Kidney epithelial cell (primary cell): Measurements from ENCODE around the gene WASF3. TPM values are rescaled to one million over a fixed set of nuclear protein-coding genes. Genes with fewer than 3 reads are reported as not detected.

Experiments
- DNase-seq: peaks from one replicate; pipeline ENCODE4 v3.0.0-alpha.2; 2010; ENCODE audit warnings: low read depth
- H3K27me3 ChIP-seq: 2 replicates; pipeline ENCODE4 v1.6.0; 2011; ENCODE audit warnings: low read length; ENCODE audit not compliant: control insufficient read depth, insufficient read depth
- H3K36me3 ChIP-seq: 2 replicates; pipeline ENCODE4 v1.5.1; 2011; ENCODE audit warnings: low read length; ENCODE audit not compliant: control insufficient read depth, insufficient read depth
- H3K4me3 ChIP-seq: 2 replicates; pipeline ENCODE4 v1.5.1; 2011; ENCODE audit warnings: low read depth, mild to moderate bottlenecking, control low read depth, low read length
- total RNA-seq: library from RNA; depleted of rRNA; stranded (reverse); fragments of >200 nt; gene quantifications from 2 replicates; pipeline ENCODE4 v1.2.3, GENCODE V29; 2015
- TF ChIP-seq, protein P1 (sequence below): IDR thresholded peaks from 2 replicates; pipeline ENCODE4 v1.5.1; 2011; ENCODE audit warnings: mild to moderate bottlenecking, moderate library complexity, low read length, control low read depth, inconsistent platforms; ENCODE audit not compliant: insufficient read depth, poor library complexity, severe bottlenecking

WASF3 gene, protein sequence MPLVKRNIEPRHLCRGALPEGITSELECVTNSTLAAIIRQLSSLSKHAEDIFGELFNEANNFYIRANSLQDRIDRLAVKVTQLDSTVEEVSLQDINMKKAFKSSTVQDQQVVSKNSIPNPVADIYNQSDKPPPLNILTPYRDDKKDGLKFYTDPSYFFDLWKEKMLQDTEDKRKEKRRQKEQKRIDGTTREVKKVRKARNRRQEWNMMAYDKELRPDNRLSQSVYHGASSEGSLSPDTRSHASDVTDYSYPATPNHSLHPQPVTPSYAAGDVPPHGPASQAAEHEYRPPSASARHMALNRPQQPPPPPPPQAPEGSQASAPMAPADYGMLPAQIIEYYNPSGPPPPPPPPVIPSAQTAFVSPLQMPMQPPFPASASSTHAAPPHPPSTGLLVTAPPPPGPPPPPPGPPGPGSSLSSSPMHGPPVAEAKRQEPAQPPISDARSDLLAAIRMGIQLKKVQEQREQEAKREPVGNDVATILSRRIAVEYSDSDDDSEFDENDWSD
- 11.4 and 11.5 TPM in 2 replicates for total RNA-seq

DNA sequence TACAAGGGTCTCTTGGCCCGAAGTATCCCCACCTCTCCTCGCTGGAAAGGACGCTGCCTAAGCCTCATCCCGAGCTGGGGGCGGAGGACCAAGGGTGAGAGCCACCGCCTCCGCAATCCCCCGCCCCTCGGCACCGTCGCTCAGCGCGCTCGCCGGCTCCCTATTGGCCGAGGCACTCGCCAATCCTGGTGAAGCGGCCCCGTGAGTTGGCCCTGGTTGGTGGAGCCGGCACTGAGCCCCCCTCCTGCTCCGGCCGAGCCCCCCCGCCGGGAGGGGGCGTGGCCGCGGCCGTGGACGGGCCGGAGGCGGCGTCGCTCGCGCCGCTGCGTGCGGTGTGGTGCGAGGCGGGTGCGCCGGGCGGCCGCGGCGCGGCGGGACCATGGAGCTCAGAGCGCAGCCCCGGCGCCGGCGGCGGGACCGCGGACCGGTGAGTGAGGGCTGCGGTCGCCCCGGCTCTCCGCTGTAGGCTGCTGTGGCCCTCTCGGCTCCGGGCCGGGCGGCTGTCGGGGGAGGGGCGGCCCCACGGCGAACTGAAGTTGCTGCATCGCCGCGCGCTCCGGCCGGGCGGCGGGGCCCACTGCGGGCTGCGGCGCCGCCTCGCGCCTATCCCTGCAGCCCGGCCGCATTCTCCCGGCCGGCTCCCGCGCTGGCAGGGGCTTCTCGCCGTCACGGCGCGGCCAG, at the start of gene WASF3:
Gene WASF3 (plus strand): TSS at position 291 of the 681 bp plus-strand sequence. CDS start 84,588 bp downstream, outside the sequence.
- peak within 1 kb of the TSS; percentile 74 for H3K4me3 ChIP-seq
- DNase-seq, result peak; percentile 56
- TF ChIP-seq, protein P1, sequence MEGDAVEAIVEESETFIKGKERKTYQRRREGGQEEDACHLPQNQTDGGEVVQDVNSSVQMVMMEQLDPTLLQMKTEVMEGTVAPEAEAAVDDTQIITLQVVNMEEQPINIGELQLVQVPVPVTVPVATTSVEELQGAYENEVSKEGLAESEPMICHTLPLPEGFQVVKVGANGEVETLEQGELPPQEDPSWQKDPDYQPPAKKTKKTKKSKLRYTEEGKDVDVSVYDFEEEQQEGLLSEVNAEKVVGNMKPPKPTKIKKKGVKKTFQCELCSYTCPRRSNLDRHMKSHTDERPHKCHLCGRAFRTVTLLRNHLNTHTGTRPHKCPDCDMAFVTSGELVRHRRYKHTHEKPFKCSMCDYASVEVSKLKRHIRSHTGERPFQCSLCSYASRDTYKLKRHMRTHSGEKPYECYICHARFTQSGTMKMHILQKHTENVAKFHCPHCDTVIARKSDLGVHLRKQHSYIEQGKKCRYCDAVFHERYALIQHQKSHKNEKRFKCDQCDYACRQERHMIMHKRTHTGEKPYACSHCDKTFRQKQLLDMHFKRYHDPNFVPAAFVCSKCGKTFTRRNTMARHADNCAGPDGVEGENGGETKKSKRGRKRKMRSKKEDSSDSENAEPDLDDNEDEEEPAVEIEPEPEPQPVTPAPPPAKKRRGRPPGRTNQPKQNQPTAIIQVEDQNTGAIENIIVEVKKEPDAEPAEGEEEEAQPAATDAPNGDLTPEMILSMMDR, result no peak
- H3K36me3 ChIP-seq, result no peaks in the 10 kb centered on the region
- H3K27me3 ChIP-seq, result no peaks in the 10 kb centered on the region

GRCh38 chr13:26508885-26509284, 48.6 kb upstream of the WASF3 start:
- Histone ChIP-seq H3K36me3 (no peaks in the 10 kb centered on the region), H3K4me3 (no peak overlapping the region), H3K27me3 (no peaks in the 10 kb centered on the region)
- no peak for DNase-seq
- TF ChIP-seq, protein P1, result no peak

DNA sequence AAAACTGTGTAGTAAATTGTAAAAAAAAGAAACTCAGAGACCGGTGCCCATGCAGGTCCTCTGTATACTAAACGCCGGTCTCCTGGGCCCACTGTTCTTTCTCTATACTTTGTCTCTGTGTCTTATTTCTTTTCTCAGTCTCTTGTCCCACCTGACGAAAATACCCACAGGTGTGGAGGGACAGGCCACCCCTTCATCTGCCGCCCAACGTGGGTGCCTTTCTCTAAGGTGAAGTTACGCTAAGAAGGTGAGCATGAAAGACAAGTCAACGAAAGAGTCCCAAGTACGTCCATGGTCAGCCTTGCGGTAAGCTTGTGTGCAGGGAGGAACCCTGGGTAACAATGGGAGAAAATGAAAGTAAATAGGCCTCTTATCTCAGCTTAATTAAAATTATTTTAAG, 48.0 kb upstream of the WASF3 start:
- no peaks in the 10 kb centered on the region for H3K36me3 ChIP-seq
- no peak overlapping the region for H3K4me3 ChIP-seq
- no peaks in the 10 kb centered on the region for H3K27me3 ChIP-seq
- DNase-seq, result no peak
- TF ChIP-seq, protein P1, result no peak

DNA sequence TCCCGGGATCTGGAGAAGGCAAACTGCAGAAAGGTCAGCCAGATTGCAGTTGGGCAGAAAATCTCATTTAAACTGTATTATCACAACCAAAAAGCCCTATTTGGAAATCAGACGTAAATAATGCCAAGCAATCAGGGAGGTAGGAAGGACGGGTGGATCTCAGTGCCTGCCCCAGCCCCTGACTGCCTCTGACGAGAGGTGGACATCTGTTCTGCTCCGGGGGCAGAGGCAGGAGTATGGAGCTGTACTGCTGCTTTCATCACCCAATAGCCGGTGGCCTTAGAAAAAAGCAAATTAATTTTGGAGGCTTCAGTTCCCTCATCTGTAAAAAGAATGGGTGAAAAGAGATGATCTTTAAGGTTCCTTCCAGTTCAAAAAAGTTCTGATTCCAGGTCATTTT, 43.6 kb upstream of the WASF3 start:
- DNase-seq, result no peak
- no peak overlapping the region for H3K4me3 ChIP-seq
- no peaks in the 10 kb centered on the region for H3K27me3 ChIP-seq
- H3K36me3 ChIP-seq, result no peaks in the 10 kb centered on the region
- TF ChIP-seq, protein P1, result no peak

DNA sequence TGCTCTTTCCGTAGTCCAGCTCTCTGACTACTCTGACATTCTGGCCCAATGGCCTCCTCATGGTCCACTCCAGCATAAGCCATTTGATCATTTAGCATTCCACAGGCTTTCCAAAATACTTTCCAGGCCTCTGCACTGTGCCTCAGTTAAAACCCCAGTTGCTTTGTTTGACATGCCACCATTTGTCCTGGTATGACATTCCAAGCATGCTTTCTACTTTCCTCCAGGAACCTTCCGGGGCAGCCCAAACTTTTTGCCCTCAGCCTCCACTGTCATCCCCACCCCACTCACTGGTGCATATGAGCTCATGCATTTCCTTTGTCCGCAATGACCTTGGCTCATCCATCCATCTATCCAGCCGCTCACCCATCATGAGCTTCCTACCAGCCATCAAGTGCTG, 41.8 kb upstream of the WASF3 start:
- DNase-seq, result no peak
- no peak overlapping the region for H3K4me3 ChIP-seq
- no peaks in the 10 kb centered on the region for H3K36me3 ChIP-seq
- TF ChIP-seq, protein P1, result no peak
- H3K27me3 ChIP-seq, result no peaks in the 10 kb centered on the region
